Left lobe of liver (tissue), 2 donors: Measurements from ENCODE around the gene ADRA2A. TPM values are rescaled to one million over a fixed set of nuclear protein-coding genes. Genes with fewer than 3 reads are reported as not detected.
A peak's percentile ranks its signal among the peaks of the same experiment; 100 is the strongest.

Experiments used
- ATAC-seq: fragments of 200-7000 bp; cut with Tn5 transposase; one replicate; pipeline ENCODE4 v1.9.1; 2020; ENCODE audit warnings: mild to moderate bottlenecking, moderate library complexity
- DNase-seq: peaks from one replicate; pipeline ENCODE4 v3.0.0-alpha.2; 2020; ENCODE audit warnings: low spot score
- total RNA-seq: library from RNA; stranded (reverse); gene quantifications from one replicate; pipeline ENCODE4 v1.2.1, GENCODE V29; 2021
- donor health status: DM: no; HTN: no; CAD: no; lungs with moderate emphysema.
- donor health status: DM: no; HTN: yes; CAD: no.

The ADRA2A gene
- total RNA-seq, 1 donor from 2014 or later, result 0.53 TPM

DNA sequence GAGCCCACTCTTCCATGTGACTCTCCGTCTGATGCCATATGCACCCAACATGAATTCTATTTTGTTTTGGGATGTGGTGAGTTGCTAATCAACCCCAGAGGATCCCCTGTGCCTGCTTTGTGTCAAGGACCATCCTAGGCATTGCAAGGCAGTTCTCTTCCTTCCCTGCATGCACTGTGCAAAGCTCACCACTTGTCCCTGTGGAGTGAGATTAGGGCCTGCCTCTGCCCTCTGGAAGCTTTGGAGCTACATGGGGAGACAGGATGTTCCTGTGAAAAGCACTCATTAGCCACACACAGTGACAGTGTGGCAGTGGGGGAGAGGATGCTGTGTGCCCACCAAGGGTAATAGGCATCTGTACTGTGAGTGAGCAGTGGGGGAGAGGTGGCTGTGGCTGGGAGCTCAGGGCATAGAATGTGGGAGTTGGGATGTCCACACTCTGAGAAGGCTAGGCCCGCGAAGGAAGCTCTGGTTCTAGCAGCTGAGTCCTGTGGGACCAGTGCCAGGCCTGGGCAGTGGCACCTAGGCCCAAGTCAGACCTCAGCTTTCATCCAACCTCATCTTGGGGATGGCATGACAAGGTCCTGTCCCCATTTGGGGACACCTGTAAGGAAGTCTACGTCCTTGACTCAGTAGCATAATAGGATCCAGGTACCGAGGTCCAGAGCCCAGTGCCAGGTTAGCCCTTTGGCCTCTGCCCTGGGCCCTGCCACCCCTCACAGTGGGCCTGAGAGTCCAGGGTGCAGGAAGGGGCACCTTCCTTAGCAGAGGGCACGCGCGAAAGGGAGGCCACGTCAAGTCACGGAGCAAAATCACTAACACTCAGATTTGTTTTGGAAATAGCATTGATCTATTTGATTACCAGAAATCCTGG is 6.6 kb downstream of the ADRA2A start:
- no peak for ATAC-seq
- DNase-seq, result peak; percentile 24

GRCh38 chr10:111084366-111085255 is 7.8 kb downstream of the ADRA2A start:
- peak; percentile 27 for DNase-seq
- ATAC-seq, result no peak

DNA sequence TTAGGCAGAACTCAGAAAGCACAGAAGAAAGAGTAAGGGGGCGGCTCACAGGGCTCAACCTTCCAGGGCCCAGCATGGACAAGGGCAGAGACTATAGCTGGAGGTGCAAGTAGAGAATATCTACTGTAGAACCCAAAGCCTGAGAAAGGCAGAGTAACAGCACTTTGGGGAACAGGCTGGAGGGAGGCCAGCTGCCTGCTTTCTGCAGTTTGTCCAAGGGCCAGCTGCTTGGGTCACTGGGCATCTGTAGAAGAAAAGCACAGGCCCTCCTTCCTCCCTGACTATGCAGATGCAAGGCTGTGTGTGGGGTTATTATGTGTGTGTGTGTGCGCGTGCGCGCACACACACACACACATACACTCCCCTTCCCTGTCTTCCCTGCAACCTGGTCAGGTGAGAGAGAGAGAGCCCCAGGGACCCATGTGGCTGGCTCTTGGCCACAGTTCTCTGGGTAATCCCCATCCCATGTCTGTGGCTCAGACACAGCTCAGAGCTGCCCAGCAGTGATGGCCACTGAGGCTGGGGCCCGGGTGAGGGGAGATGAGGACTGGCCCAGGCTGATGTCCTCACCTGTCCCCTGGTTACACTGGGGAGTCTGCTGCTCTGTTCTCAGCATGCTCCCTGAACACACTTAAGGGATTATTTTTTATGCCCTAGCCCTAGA is 9.0 kb downstream of the ADRA2A start:
- DNase-seq (no peak), ATAC-seq (no peak)

- ATAC-seq (no peak), DNase-seq (no peak)
Measured at GRCh38 chr10:111086574-111086973, 9.7 kb downstream of the ADRA2A start.

DNA sequence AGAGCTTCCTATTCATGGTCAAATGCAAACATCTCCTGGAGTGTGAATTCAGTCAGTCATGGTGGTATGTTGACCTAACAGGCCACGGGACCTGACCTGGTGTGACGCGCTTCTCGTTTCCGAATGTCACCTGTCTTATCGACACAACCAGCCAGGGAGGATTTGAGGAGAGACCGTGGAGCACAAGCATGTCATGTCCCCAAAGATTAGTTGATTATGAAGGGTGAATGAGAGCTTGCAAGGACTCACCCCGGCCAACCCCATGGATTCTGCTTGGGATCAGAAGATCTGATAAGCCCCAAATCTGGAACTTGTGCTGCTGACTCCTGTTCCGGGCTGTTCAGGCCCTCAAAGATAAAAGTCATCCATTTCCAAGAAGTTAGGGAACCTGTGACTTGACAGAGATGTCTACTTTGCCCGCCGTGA is 10.5 kb downstream of the ADRA2A start:
- DNase-seq, result no peak
- ATAC-seq, result no peak

- ATAC-seq (no peak), DNase-seq (peak; percentile 12)
Measured at GRCh38 chr10:111087968-111088505, 11.2 kb downstream of the ADRA2A start.

DNA sequence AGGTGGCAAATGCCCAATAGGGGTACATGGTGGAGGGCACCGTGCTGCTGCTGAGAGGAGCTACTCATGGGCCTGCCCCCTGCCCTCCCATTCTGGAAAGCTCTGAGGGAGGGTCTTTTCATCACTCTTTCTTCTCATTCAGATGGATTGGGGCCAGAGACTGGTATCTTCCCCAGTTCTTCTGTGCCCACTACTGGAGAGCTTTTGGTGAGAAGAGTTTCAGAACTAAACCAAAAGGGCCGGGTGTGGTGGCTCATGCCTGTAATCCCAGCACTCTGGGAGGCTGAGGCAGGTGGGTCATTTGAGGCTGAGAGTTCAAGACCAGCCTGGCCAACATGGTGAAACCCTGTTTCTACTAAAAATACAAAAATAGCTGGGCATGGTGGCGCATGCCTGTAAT is 12.5 kb downstream of the ADRA2A start:
- DNase-seq, result peak; percentile 10
- no peak for ATAC-seq

GRCh38 chr10:111091833-111092232 is 15.0 kb downstream of the ADRA2A start:
- no peak for DNase-seq
- ATAC-seq, result no peak

GRCh38 chr10:111093741-111094380 is 17.0 kb downstream of the ADRA2A start:
- DNase-seq, result no peak
- ATAC-seq, result no peak

DNA sequence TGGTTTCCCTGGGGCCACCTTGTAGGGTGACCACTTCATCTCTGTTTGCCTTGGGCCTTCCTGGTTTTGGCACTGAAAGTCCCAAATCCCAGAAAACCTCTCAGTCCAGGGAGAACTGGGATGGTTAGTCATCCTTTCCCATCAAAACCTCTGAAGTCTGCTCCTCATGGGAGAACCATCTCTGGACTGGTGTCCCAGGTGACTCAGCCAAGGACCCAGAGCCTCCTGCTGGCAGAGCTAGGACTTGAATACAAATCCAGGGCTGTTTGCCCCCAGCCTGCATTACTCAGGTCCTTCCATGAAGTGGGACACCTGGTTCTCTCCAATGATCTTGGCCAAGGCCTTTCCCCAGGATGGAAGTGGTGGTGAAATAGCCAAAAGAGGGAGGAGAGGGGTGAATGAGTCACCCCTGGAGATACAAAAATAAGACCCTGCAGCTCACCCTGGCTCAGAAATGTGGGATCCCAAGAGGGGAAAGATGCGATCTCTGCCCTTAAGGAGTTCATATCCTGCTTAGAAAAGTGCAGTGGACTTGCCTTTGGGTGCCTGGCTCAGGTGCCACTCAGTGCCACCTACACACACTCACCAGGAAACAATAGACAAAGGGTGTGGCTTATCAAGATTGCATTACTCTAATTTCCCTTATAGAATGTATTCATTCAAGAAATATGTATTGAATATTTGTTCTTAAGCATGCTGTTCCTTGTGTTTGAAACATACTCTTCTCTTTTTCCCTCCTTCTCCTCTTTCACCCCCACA is 22.0 kb downstream of the ADRA2A start:
- ATAC-seq (no peak), DNase-seq (no peak)

DNA sequence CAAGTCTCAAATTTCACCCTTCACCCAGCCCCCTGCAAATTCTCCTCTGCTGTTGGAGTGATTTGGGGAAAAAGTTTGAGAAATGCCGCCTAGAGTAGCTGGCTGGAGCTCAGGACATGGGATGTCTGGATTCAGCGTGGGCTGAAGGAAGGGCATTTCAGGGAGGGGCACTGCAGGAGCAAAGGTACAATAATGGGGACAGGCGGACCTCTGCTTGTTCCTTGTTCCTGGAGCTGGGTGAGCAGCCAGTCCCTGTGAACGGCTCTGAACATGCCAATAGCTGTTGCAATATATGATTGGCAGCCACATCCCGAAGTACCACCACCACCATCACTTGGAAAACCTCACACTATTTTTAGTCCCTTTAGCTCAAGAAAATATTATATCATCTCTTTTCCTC is 23.4 kb downstream of the ADRA2A start:
- DNase-seq (no peak), ATAC-seq (no peak)

DNA sequence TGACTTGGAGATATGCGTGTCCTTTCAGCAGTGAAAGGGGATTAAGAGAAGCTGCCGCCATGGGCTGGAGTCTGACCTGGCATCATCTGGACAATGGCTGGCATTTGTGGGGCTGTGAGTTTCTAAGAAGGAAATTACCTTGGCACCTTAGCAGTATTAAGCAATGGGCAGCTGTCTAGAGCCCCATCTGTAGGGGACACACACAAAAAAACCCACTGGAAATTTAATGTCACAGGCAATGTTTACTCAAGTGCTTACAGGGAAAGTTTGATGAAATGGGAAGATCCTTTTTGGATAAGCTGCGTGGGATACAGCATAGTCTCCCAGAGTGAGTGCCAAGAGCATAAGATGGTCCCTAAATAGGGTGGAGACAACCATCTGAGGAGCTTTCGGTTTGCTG is 25.0 kb downstream of the ADRA2A start:
- no peak for DNase-seq
- no peak for ATAC-seq

- DNase-seq (no peak), ATAC-seq (no peak)
Measured at GRCh38 chr10:111102359-111102837, 25.6 kb downstream of the ADRA2A start.

GRCh38 chr10:111103196-111103840 is 26.5 kb downstream of the ADRA2A start:
- ATAC-seq, result no peak
- DNase-seq, result no peak

DNA sequence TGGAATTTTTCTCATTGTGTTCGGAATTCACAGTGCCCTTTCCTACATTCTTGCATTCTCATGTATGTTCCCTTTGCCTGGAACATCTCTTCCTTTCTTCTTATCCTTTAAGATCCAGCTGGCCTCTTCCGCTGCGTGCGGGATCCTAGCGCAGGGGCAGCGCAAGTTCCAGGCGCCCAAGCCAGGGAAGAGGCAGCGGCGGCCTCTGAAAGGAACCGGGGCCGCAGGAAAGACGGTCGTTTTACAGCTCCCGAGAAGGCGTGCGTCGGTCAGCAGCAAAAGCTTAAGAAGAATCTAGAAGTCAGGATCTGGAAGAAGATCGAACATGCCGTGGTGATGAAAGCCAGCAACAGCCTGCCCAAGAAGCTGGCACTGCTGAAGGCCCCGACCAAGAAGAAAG is 28.0 kb downstream of the ADRA2A start:
- DNase-seq, result no peak
- ATAC-seq, result no peak

GRCh38 chr10:111106081-111106480 is 29.3 kb downstream of the ADRA2A start:
- DNase-seq (no peak), ATAC-seq (no peak)

GRCh38 chr10:111107023-111107422 is 30.2 kb downstream of the ADRA2A start:
- DNase-seq, result peak; percentile 53
- ATAC-seq, result peak; percentile 33

- DNase-seq (peak; percentile 74), ATAC-seq (peak; percentile 91)
Measured at GRCh38 chr10:111107846-111108245, 31.0 kb downstream of the ADRA2A start.

DNA sequence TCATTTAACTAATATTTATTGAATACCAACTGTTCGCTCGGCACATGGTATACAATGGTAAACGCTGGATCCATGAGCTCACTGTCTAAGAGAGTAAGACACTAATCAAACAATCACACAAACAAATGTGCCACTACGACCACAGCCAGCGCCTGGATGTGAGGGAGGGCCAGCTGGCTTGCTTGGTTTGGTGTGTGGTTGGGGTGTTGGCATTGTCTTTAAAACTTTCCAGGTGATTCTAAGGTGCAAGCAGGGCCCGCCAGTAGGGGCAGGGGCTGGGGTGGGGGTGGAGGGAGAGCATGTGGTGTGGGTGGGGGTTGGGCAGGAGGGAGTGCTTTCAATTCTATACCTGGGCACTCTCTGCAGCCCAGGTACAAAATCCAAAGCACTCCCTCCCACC is 31.6 kb downstream of the ADRA2A start:
- DNase-seq (no peak), ATAC-seq (no peak)
